ENCODE measurements around the gene MAEA. TPM values are rescaled to one million over a fixed set of nuclear protein-coding genes. Genes with fewer than 3 reads are reported as not detected.

MAEA gene
- polyA plus RNA-seq, 1 experiment, result 73.3 TPM

DNA sequence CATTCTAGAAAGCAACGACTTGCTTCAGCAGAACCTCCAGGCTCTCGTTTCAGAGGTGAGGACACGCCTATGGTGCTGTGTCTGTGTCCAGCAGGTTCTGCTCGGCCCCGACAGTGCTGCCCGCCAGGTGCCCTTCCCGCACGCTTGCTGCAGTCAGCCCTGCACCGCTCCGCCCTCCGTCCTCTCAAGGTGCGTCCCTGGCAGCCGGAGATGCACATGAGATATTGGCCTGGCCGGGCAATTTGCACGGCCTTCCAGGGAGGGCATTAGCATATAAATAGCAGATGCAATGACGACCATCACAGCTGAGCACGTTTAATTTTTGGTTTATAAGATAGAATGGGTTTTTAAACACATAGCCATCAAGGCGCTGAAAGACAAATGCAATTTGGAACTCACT, 71.7 kb downstream of the MAEA start:
- TF ChIP-seq, protein P1, sequence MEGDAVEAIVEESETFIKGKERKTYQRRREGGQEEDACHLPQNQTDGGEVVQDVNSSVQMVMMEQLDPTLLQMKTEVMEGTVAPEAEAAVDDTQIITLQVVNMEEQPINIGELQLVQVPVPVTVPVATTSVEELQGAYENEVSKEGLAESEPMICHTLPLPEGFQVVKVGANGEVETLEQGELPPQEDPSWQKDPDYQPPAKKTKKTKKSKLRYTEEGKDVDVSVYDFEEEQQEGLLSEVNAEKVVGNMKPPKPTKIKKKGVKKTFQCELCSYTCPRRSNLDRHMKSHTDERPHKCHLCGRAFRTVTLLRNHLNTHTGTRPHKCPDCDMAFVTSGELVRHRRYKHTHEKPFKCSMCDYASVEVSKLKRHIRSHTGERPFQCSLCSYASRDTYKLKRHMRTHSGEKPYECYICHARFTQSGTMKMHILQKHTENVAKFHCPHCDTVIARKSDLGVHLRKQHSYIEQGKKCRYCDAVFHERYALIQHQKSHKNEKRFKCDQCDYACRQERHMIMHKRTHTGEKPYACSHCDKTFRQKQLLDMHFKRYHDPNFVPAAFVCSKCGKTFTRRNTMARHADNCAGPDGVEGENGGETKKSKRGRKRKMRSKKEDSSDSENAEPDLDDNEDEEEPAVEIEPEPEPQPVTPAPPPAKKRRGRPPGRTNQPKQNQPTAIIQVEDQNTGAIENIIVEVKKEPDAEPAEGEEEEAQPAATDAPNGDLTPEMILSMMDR (IDR thresholded peaks at IDR 0.05; ENCODE audit: low read depth, low read length), result no peak
- Histone ChIP-seq H3K27me3 (ENCODE audit: control insufficient read depth, insufficient read depth, low read length) (no peaks in the 10 kb centered on the region), H3K9me3 (ENCODE audit: control insufficient read depth, insufficient read depth, low read length) (peaks cover 3% of the 10 kb centered on the region; the same call in 1 of the 2 replicates), H3K27ac (ENCODE audit: low read depth, low read length) (no peak overlapping the region), H3K4me3 (ENCODE audit: low read depth, low read length) (no peak overlapping the region)
- no peak for DNase-seq (ENCODE audit: low read depth, low spot score)
- POLR2A ChIA-PET, result interaction anchor here (1.1 kb wide), 1 partner anchor 12 kb away, joined by 3 read pairs; no protein-coding TSS in a partner anchor
- CTCF ChIA-PET, result no interaction called here

DNA sequence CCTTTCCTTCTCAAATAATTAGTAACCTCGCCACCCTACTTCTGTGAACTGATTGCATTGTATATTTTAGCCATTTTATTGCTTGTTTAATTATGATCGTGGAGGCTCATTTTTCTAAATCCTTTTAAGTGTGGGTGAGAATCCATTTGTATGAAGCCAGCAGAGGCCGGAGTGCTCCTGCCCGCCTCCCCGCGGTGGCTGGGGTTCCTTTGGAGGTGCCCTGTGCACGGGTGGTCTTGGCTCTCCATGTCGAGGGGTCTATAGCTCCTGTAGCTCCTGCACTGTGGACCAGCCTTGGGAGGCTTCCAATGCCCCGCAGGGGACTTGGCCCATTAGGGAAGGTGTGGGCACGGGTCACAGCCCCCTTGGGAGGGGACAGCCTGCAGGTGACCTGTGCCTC, 72.4 kb downstream of the MAEA start:
- H3K4me3 ChIP-seq (ENCODE audit: low read depth, low read length), result no peak overlapping the region

GRCh38 chr4:1362521-1362920, 72.8 kb downstream of the MAEA start:
- Histone ChIP-seq H3K9me3 (ENCODE audit: control insufficient read depth, insufficient read depth, low read length) (peaks cover 3% of the 10 kb centered on the region; the same call in 1 of the 2 replicates), H3K4me3 (ENCODE audit: low read depth, low read length) (no peak overlapping the region), H3K27me3 (ENCODE audit: control insufficient read depth, insufficient read depth, low read length) (no peaks in the 10 kb centered on the region), H3K27ac (ENCODE audit: low read depth, low read length) (no peak overlapping the region)
- TF ChIP-seq, protein P1 (IDR thresholded peaks at IDR 0.05; ENCODE audit: low read depth, low read length), result no peak
- ChIA-PET CTCF (no interaction called here), POLR2A (no interaction called here)
- DNase-seq (ENCODE audit: low read depth, low spot score), result no peak

More for the DNA sequence above, 72.4 kb downstream of the MAEA start:
- POLR2A ChIA-PET, result no interaction called here
- TF ChIP-seq, protein P1 (IDR thresholded peaks at IDR 0.05; ENCODE audit: low read depth, low read length), result no peak
- DNase-seq (ENCODE audit: low read depth, low spot score), result no peak
- CTCF ChIA-PET, result no interaction called here
- no peak overlapping the region for H3K27ac ChIP-seq (ENCODE audit: low read depth, low read length)
- no peaks in the 10 kb centered on the region for H3K27me3 ChIP-seq (ENCODE audit: control insufficient read depth, insufficient read depth, low read length)
- H3K9me3 ChIP-seq (ENCODE audit: control insufficient read depth, insufficient read depth, low read length), result peaks cover 3% of the 10 kb centered on the region; the same call in 1 of the 2 replicates

DNA sequence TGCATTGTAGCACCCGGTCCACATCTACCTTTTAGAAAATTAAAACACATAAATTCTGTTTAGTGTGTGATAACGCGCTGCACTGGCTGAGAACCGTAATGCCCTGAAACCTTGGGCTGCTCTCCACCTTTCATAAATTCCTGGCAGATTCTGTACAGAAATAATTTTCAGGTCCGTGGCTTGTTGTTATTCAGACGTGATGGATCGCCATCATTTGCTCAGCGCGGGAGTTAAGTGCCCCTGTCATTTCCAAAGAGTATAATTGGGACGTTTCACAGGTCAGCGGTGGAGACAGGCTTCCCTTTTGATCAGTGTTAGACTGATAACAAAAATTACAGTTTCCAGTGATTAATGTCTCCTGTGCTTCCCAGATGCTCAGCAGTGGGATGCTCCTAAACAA, 73.8 kb downstream of the MAEA start:
- CTCF ChIA-PET, result no interaction called here
- H3K27ac ChIP-seq (ENCODE audit: low read depth, low read length), result no peak overlapping the region
- TF ChIP-seq, protein P1 (IDR thresholded peaks at IDR 0.05; ENCODE audit: low read depth, low read length), result no peak
- H3K27me3 ChIP-seq (ENCODE audit: control insufficient read depth, insufficient read depth, low read length), result no peaks in the 10 kb centered on the region
- peaks cover 3% of the 10 kb centered on the region; the same call in 1 of the 2 replicates for H3K9me3 ChIP-seq (ENCODE audit: control insufficient read depth, insufficient read depth, low read length)
- H3K4me3 ChIP-seq (ENCODE audit: low read depth, low read length), result no peak overlapping the region
- no peak for DNase-seq (ENCODE audit: low read depth, low spot score)
- POLR2A ChIA-PET, result no interaction called here

- no peak overlapping the region for H3K27ac ChIP-seq (ENCODE audit: low read depth, low read length)
- TF ChIP-seq, protein P1 (IDR thresholded peaks at IDR 0.05; ENCODE audit: low read depth, low read length), result no peak
- peaks cover 3% of the 10 kb centered on the region; the same call in 1 of the 2 replicates for H3K9me3 ChIP-seq (ENCODE audit: control insufficient read depth, insufficient read depth, low read length)
- CTCF ChIA-PET, result interaction anchor here (1.4 kb wide), 1 partner anchor 8 kb away, joined by 5 read pairs; no protein-coding TSS in a partner anchor
- no peak overlapping the region for H3K4me3 ChIP-seq (ENCODE audit: low read depth, low read length)
- DNase-seq (ENCODE audit: low read depth, low spot score), result no peak
- POLR2A ChIA-PET, result no interaction called here
- no peaks in the 10 kb centered on the region for H3K27me3 ChIP-seq (ENCODE audit: control insufficient read depth, insufficient read depth, low read length)
Observed at GRCh38 chr4:1364217-1364616, 74.5 kb downstream of the MAEA start.
